NCI-H345 (cell line): ENCODE data around the gene PMFBP1.

Experiments
- DNase-seq: peaks from one replicate; lab custom pipeline; 2025; lab: John Stamatoyannopoulos, UW

PMFBP1 gene, protein sequence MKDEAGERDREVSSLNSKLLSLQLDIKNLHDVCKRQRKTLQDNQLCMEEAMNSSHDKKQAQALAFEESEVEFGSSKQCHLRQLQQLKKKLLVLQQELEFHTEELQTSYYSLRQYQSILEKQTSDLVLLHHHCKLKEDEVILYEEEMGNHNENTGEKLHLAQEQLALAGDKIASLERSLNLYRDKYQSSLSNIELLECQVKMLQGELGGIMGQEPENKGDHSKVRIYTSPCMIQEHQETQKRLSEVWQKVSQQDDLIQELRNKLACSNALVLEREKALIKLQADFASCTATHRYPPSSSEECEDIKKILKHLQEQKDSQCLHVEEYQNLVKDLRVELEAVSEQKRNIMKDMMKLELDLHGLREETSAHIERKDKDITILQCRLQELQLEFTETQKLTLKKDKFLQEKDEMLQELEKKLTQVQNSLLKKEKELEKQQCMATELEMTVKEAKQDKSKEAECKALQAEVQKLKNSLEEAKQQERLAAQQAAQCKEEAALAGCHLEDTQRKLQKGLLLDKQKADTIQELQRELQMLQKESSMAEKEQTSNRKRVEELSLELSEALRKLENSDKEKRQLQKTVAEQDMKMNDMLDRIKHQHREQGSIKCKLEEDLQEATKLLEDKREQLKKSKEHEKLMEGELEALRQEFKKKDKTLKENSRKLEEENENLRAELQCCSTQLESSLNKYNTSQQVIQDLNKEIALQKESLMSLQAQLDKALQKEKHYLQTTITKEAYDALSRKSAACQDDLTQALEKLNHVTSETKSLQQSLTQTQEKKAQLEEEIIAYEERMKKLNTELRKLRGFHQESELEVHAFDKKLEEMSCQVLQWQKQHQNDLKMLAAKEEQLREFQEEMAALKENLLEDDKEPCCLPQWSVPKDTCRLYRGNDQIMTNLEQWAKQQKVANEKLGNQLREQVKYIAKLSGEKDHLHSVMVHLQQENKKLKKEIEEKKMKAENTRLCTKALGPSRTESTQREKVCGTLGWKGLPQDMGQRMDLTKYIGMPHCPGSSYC

DNA sequence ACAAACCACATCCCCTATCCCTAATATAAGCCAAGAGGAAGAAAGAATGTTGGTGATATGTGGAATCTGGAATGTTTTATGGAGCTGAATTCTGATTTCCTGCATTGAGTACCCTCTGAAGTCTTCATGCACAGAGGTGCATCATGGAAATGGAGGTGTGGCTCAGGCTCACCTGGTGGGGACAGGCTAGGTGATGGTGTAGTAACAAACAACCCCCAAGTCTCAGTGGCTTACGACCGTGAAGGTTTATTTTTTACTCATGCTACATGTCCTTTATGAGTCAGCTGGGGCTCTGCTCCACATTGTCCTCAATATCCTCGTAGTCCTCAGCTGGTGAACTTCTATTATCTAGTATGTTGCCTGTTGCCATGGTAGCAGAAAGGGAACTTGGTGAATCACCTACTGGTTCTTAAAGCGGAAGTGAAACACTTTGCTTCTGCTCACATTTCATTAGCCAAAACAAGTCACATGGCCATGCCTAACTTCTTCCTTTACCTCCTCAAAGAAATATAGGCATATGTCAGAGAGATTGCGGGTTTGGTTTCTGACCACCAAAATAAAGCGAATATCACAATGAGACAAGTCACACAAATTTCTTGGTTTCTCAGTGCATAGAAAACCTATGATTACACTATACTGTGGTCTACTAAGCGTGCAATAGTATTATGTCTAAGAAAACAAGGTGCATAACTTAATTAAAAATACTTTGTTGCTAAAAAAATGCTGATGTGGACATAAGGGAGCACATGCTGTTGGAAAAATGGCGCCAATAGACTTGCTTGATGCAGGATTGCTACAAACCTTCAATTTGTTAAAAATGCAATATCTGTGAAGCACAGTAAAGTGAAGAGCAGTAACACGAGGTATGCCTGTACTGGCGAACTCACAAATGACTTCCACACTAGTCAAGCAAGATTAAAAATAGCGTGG is at the start of gene PMFBP1:
TSS of gene PMFBP1 (minus strand) at position 51 of the 930 bp plus-strand sequence. CDS start 947 bp downstream, outside the sequence.
- peak; percentile 33 for DNase-seq

GRCh38 chr16:72221630-72222024 is 49.7 kb upstream of the PMFBP1 start:
- no peak for DNase-seq

GRCh38 chr16:72220875-72221629 is 49.1 kb upstream of the PMFBP1 start:
- DNase-seq = no peak

- DNase-seq = no peak
These were observed 47.3 kb upstream of the PMFBP1 start for GRCh38 chr16:72219282-72219681.

DNA sequence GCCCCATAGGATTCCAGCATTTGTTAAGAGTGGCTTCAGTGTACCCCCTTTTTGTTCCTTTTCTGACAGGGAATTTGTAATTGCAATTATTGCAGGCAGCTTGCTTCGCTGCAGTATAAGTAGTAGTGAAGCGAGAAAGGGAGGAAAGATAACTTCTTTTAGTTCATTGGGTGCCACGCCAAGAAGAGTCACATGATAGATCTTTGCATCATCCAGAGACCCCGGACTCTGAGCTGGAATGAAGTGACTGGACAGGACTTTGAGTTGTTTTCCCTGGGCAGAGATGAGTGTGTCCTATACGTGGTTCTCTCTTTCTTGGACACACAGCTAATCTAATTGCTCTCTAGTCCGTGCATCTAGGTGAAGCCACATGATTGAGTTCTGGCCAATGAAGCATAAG is 44.8 kb upstream of the PMFBP1 start:
- DNase-seq = no peak

- no peak for DNase-seq
These were observed 42.9 kb upstream of the PMFBP1 start for GRCh38 chr16:72214821-72215220.

DNA sequence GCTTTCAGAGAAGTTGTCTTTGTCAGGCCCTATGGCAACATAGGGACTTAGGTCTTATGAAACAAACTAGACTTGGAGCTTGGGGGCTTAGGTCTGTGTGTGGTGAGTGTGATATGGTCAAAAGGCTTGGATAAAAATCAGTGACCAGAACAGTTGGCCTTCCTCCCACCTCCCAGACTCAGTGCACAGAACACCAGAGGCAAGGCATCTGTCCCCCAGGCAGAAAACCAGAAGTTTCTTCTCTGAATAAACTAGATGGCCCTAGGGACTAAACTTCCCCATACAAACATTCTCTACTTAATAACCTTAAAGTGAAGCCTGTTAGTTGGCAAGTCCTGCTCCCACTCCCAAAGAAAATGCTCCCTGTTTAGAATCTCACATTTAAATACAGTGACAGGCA is 39.2 kb upstream of the PMFBP1 start:
- no peak for DNase-seq

- no peak for DNase-seq
These were observed 38.6 kb upstream of the PMFBP1 start for GRCh38 chr16:72210555-72210954.

GRCh38 chr16:72210072-72210471 is 38.1 kb upstream of the PMFBP1 start:
- DNase-seq = no peak

GRCh38 chr16:72206299-72206698 is 34.3 kb upstream of the PMFBP1 start:
- no peak for DNase-seq

DNA sequence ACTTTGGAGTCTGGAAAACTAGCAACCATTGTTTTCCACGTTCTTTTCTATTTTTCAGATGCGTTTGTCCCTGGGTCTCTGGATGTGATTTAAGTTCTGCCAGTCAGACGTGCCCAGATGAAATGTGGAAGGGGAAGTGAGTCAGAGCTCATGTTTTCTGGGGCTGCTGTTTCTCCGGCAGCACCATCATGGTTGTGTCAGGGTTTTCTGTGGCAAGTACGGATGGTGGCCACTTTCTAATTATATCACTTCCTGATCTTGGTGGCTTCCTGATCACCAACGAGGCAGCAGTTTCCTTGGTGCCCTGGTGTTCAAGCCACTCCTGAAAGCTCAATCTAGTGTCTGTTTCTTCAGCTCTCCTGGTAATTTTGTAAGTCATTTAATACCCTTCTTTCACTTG is 31.4 kb upstream of the PMFBP1 start:
- no peak for DNase-seq

GRCh38 chr16:72202014-72202413 is 30.1 kb upstream of the PMFBP1 start:
- DNase-seq = no peak

- peak; percentile 23 for DNase-seq
These were observed 29.4 kb upstream of the PMFBP1 start for GRCh38 chr16:72201387-72201786.

GRCh38 chr16:72199761-72200337 is 27.9 kb upstream of the PMFBP1 start:
- no peak for DNase-seq

- peak; percentile 63 for DNase-seq
These were observed 26.8 kb upstream of the PMFBP1 start for GRCh38 chr16:72198771-72199201.

DNA sequence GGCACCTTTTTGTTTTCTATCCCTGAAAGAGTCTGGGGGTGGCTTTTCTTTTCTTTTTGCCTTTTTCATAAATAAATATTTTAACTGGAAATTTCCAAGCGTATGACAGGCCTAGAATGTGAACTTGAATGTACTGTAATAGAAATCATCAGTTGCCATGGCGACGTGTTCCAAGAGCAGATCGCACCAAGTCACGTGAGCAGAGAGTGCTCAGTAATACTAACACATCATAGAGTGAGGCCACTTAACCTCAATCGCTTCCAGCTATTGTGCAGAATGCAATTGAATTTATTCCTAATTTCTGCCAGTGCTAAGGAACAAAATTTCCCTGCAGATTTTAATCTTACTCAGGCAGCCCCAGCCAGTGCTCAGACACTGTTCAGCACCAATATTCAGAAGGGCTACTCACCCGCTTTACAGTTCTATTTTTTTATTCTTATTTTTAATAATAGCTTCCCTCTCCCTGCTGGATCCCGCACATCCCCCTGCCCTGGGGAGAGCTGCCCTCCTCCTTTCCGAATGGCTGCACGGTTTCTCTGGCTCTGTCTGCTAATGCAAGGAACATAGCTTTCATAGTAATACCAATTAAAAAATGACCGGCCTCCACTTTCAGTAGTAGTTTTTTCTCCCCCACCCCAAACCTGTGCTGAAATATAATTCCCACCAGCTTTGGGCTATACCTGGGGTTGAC is 26.2 kb upstream of the PMFBP1 start:
- DNase-seq = peak; percentile 76

DNA sequence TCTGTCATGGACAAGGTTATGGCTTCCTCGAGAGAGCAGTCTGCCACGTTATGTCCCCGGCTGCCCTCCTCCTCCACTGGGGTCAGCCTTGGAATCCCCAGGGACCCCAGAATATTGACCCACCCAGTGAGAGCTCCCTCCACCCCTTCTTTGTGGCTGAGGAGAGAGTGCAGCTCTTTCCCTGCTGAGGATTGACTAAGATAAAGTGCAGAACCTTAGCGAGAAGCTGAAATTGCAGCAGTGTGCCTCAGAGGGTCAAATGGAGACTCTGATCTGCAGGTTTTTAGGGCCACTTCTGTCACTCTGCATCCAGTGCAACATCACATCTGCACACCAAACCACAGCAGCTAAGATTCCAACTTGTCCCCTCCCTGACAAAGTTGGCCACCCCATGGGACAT is 25.6 kb upstream of the PMFBP1 start:
- no peak for DNase-seq

GRCh38 chr16:72195609-72196008 is 23.7 kb upstream of the PMFBP1 start:
- peak; percentile 8 for DNase-seq

DNA sequence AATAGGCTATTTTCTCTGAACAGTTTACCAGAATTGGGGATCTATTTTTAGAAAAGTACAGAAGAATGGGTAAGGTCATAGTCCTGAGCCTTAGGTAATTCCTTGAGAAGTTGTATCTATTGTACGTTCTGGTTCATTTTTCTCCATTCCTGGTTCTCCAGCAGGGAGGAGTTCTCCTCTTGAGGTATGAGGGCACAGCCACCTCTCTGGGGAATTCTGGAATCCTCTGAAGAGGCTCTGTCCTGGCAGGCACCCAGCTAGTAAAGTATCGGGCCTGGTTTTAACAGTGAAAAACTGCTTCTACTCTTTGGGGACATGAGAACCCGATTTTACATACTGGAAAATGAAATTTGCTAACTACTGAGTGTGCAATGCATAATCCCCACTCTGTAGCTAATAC is 19.6 kb upstream of the PMFBP1 start:
- peak; percentile 52 for DNase-seq

- no peak for DNase-seq
These were observed 18.0 kb upstream of the PMFBP1 start for GRCh38 chr16:72189865-72190371.
